Stimulated activated CD8-positive, alpha-beta memory T cell treated with anti-CD3 and anti-CD28 coated beads, Interleukin-2, amount 100 ng/mL, for 48 hours (primary cell): ENCODE results near the gene SPATA33.
A peak's percentile ranks its signal among the peaks of the same experiment; 100 is the strongest.
"Not testable (repeated sequence)": the region's sequence is repeated elsewhere in the genome, so short reads cannot be mapped to it uniquely, and the experiment has no call there.

Experiments used
- DNase-seq, 2 donors: peaks; one replicate each; pipeline ENCODE4 v3.0.0-alpha.2; 2020; ENCODE audit warnings: low read depth in 2 of 2

SPATA33 gene

DNA sequence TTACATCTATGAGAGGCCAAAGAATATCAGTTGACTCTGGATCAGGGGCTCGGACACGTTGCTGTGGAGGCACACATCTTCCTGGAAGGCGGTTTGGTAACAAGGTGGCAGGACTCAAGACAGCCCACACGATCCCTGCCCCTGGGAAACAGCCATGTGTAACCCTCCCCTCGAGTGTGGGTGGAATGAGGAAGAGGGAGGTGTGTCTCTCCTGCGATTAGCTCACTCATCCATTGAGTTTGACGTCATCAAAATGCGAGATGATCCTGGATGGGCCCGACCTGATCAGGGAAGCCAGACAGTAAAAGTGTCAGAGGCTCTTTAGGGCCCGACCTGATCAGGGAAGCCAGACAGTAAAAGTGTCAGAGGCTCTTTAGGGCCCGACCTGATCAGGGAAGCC is 6.6 kb downstream of the SPATA33 start:
- not testable (repeated sequence) for DNase-seq

DNA sequence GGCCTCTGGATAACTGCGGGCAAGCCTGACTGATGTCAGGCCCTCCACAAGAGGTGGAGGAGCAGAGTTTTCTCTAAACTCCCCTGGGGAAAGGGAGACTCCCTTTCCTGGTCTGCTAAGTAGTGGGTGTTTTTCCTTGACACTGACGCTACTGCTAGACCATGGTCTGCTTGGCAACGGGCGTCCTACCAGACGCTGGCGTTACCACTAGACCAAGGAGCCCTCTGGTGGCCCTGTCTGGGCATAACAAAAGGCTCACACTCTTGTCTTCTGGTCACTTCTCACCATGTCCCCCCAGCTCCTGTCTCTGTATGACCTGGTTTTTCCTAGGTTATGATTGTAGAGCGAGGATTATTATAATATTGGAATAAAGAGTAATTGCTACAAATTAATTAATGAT is 9.4 kb downstream of the SPATA33 start:
- DNase-seq = not testable (repeated sequence)

DNA sequence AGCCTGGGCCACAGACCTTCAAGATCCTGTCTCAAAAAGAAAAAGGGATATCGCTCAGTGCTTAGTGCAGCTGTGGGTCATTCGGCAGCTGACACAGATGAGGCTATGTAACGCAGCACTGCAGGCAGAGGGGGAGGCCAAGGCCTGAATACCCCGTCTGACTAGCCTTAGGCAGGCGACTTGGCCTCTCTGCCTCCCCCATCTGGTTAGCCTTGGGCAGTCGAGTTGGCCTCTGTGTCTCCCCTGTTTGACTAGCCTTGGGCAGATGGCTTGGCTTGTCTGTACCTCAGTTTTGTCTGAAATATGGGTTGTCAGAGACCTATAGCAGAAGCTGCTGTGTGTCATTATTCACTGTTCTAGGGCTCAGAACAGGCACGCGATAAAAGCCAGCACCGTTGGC is 10.0 kb downstream of the SPATA33 start:
- no peak for DNase-seq

DNA sequence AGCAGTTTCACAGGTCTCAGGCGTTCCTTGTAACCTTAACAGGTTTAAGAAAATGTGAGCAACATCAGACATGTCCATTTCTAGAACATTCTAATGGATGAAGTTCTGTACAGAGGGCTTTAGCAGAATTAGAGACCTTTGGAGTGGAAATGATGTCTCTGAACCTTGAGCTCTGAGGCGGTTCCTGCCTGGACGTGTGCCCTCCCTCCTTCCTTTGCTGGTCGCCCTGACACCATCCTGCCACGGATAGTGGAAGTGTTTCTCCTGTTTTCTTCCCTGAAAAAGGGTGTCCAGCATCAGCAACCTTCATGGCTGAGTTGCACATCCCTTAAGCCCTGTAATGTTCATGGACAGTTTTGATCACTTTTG is 11.1 kb downstream of the SPATA33 start:
- no peak for DNase-seq

DNA sequence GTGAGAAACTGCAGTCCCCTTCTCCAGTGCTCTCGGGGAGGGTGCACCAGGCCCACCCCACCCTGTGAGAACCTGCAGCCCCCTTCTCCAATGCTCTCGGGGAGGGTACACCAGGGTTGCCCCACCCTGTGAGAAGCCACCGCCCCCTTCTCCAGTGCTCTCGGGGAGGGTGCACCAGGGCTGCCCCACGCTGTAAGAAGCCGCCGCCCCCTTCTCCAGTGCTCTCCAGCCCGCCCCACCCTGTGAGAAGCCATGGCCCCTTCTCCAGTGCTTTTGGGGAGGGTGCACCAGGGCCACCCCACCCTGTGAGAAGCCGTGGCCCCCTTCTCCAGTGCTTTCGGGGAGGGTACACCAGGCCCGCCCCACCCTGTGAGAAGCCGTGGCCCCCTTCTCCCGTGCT is 12.1 kb downstream of the SPATA33 start:
- DNase-seq = no peak

DNA sequence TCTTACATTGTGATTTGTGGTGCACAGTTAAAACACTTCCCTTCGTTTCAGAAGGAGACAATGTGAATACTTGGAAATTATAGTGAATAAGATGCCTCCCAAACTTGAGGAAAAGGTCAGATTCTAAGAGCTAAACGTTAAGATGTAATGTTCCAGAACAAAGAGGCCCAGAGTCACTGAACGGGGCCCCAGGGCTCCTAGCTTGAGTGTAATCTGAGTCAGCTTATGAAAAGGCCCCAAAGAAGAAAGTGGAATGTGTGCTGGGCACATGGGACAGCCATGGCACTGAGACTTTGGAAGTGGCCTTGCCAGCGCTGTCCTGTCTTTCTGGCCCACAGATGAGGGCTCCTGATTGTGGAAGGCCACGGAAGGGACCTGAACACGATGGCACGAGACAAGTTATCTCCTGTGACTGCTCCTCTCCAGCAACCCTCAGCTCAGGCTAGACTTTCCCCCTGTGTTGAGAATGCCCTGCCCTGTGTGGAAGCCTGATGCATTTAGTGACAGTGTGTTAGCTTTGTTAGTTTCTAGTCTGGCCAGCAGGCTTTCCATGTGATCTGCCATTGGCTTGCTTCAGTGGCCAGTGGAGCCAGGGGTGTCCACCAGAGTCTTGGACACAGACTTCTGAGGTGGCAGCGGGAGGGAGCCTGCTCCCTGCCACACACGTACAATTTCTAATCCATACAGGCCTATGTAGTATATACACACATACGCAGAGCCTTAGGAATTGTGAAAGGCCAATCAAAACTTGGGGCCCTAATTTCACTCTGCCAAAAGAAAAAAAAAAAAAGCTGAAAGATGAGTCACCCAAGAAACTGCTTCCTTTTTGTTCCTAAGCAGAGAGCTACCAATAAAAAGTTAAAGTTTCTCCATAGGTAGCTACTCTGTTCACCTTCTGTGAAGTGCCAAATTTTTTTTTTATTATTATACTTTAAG is 13.1 kb downstream of the SPATA33 start:
- DNase-seq = no peak

DNA sequence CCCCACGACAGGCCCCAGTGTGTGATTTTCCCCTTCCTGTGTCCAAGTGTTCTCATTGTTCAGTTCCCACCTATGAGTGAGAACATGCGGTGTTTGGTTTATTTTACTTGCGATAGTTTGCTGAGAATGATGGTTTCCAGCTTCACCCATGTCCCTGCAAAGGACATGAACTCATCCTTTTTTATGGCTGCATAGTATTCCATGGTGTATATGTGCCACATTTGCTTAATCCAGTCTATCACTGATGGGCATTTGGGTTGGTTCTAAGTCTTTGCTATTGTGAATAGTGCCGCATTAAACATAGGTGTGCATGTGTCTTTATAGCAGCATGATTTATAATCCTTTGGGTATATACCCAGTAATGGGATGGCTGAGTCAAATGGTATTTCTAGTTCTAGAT is 13.9 kb downstream of the SPATA33 start:
- not testable (repeated sequence) for DNase-seq

DNA sequence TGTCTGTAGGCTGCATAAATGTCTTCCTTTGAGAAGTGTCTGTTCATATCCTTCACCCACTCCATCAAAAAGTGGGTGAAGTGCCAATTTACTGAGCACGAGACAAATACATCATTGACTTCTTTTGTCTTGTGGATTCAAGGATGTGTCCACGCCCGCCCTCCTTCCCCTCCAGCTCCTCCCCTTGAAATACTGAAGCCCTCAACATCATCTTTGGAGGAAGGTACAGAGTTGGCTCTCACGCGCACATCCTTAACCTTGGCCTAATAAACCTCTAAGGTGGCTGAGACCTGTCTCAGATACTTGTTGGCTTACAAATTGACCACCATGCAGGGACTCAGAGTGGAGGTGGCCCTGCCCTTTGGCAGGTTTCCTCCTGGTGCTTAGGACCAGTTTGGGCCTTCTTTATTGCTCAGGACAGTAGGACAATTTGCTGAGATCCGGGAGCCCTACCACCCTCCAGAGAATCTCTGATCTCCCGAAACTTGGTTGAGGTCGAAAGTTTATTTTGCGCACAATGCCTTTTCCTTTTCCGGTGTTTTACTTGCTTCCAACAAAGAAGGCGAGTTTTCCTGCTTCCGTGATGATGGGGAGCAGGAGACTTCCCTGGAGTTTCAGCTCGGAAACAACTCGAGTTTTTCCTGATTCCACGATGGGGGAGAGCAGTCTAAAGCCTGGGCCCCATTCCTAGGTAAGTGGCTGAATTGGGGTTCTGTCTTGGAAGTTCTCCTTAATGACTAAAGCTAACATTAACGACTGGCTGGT is 14.7 kb downstream of the SPATA33 start:
- no peak for DNase-seq

DNA sequence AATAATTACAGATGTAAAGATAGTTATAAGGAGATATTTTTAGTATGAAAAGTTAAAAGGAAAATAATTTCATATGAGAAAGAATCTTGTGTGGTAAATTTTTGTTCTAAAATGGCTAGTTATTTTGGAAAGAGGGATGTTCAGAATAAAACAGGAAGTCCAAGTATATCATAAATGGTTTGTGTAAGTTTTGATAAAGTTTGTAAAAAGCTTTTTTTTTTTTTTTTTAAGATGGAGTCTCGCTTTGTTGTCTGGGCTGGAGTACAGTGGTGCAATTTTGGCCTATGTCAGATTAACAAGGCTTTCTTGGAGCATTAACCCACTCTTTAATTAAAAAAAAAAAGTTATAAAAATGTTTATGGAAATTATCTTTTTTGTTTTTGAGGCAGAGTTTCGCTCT is 20.6 kb downstream of the SPATA33 start:
- no peak for DNase-seq

DNA sequence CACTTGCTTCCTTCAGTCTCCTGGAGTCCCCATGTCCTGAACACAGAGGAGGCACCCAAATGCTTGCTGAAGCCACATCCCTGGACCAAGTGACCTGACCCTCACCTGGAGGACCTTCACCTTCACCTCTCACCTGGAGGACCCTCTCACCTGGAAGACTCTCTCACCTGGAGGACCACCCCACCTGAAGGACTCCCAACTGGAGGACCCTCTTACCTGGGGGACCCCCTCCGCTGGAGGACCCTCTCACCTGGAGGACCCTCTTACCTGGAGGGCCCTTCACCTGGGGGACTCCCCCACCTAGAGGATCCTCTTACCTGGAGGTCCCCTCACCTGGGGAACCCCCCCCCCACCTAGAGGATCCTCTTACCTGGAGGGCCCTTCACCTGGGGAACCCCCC is 28.3 kb downstream of the SPATA33 start:
- DNase-seq = no peak

DNA sequence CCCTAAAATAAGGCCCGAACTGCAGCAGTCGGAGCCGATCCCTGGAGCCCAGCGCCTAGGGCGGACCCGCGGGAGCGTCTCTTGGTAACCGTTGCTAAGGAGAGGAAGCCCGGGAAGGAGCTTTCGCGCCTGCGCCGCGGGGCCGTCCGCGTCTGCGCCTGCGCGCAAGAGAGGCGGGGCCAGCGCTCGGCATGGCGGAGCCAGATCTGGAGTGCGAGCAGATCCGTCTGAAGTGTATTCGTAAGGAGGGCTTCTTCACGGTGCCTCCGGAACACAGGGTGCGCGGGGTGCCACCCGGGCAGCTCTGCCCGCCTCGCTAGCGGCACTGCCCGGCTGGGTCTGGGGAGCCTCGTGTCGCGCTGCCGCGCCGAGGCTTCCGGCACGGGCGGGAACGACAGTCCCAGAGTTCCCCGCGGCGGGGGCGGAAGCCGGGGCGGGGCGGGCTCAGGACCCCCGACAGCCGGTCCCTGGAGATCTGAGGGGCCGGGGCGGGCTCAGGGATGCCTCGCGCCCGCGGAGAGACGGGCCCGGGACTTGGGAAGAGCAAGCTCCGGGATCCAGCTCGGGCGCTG is 29.0 kb downstream of the SPATA33 start, which contains the start of gene CDK10:
Gene CDK10 (plus strand): TSS at position 170 of the 572 bp plus-strand sequence. CDS start 22 bp downstream, at position 192.
- peak; percentile 87 for DNase-seq

DNA sequence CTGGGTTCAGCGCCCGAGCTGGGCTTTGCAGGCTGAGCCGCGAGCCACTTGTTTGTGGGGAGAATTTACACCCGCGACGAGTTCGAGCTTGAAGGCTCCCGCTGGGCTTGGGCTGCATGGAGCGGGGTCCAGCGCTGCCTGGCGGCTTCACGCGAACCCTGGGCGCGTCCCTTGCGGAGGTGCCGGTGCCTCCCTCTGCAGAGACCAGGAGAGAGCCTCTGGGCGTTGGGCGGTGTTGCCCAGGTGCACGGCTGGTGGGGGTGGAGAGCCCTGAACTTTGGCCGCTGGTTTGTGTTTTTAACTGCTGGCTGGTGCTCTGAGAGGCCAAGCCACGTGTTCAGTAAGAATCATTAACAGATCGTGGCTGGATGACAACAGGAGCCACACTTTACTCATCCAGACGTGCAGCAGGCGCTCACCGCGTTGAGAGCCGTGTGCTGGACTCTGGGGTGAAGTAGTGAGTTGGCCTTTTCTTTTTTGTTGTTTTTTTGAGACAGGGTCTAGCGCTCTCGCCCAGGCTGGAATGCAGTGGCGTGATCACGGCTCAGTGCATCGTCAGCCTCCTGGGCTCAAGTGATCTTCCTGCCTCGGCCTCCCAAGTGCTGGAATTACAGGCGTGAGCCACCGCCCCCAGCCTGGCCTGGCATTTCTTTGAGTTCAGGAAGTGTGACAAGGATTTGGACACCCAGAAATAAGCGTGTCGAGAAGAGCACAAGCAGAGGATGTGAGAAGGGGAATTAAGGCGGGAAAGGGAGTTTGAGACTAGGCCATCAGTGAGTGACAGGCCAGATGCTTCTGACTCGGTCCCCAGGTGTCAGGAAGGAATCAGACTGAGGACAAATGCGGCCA is 29.7 kb downstream of the SPATA33 start:
- DNase-seq = no peak

DNA sequence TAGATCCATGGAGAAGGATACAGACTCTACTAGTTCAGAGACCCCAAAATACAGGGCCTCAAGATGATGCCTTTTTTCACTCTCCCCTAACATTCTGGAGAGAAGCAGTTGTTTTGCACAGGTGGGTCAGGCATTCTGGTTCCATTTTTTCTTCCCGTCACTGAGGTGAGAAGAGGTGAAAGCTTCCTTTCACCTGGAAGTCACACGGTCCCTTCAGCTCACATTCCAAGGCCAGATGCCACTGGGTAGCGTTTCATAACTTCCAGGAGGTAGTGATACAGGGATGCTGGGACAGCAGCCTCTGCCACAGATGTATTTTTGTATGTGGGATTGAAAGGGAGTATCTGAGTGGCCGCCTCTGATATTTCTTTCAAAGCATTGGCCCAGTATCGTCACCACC is 30.8 kb downstream of the SPATA33 start:
- no peak for DNase-seq

DNA sequence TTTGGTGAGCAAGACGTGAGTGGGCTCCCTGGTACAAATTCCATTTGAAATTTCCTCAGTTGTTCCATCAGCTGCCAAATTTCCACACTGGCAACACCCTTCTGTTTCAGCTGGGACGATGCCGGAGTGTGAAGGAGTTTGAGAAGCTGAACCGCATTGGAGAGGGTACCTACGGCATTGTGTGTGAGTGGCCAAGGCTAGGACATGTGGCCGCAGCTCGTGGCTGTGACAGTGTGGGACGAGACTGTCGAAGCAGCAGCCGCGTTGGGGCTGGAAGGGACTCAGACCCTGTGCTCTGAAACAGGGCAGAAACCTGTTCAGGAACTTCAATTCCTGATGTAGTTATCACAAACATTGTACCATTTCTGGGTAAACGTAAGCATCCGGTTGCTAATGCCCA is 31.5 kb downstream of the SPATA33 start:
- no peak for DNase-seq

DNA sequence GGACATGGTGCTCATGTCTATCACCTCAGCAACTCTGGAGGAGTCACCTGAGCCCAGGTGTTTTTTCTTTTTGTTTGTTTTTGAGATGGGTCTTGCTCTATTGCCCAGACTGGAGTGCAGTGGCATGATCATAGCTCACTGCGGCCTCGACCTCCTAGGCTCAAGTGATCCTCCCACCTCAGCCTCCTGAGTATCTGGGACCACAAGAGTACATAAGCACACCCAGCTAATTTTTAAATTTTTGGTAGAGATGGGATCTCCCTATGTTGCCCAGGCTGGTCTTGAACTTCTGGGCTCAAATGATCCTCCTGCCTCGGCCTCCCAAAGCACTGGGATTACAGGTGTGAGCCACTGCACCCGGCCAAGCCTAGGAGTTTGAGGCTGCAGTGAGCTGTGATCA is 32.0 kb downstream of the SPATA33 start:
- not testable (repeated sequence) for DNase-seq

DNA sequence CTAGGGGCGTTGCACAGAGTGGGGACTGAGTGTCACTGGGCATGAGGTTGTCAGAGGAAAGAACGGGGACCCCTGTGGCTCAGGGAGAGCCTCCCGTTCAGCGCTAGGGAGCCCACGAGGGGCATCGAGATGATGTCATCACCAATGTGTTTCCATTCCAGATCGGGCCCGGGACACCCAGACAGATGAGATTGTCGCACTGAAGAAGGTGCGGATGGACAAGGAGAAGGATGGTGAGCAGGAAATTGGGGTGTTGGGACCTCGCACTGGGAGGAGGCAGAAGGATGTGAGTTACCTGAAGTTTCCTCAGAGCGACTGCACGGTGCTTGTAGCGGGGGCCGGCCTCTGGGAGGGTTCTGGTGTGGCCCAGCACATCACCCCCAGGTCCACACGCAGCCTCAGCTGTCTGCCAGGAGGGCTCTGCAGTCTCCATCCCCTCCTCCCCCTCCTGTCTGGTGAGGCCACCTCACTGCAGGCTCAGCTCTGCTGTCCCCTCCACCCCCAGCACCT is 32.8 kb downstream of the SPATA33 start:
- no peak for DNase-seq

DNA sequence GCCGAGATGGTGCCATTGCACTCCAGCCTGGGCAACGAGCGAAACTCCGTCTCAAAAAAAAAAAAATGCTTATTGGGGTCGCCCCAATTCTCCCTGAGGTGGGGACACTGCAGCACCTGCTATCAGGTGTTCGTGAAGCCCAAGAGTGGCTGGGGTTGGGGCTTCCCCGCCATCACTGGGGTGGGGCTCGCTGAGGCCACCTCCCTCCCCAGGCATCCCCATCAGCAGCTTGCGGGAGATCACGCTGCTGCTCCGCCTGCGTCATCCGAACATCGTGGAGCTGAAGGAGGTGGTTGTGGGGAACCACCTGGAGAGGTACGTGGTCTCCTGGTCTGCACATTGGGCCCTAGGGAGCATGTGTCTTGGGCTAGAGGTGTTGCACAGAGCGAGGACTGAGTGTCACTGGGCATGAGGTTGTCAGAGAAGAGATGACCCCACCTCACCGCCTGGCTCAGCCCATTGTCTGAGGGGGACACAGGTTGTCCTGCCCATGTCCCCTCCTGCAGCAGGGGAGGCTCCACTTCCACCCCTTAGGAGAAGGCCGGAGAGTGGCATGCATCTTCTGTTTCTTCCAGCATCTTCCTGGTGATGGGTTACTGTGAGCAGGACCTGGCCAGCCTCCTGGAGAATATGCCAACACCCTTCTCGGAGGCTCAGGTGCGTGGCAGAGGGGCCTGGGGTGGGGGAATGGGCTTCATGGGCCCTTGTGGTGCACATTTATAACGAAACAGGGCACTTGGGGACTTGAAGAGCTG is 33.8 kb downstream of the SPATA33 start:
- DNase-seq = no peak

DNA sequence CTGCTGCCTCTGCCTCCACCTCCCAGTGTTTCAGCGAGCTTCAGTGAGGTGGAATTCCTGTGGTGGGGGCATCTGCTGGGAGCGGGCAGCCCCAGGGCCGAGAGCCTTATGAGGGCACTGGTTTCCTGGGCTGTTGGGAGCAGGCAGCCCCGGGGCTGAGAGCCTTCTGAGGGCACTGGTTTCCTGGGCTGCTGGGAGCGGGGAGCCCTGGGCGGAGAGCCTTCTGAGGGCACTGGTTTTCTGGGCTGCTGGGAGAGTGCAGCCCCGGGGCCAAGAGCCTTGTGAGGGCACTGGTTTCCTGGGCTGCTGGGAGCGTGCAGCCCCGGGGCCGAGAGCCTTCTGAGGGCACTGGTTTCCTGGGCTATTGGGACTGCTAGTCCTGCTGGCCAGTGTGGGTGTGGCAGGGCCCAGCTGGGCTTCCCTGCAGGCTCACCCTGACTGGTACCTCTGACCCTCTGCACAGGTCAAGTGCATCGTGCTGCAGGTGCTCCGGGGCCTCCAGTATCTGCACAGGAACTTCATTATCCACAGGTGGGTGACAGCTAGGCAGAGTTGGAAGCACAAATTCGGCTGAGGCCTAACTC is 34.4 kb downstream of the SPATA33 start:
- no peak for DNase-seq

DNA sequence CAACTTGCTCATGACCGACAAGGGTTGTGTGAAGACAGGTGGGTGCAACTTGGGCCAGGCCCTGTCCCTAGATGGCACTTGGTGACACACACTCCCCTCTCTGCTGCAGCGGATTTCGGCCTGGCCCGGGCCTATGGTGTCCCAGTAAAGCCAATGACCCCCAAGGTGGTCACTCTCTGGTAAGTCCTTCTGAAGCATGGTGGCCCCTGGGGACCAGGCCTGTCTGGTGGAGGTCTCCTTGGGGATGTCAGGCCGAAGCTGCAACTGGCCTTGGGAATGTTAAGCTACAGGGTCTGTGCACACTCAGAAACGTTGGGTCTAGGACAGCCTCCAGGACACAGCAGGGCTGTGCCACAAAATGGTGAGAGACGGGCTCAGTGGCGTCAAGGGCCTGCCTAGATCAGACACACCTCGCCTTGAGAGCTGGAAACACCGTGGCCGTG is 35.7 kb downstream of the SPATA33 start:
- DNase-seq = no peak
